Measurements from ENCODE around the gene ADAD2. TPM values are rescaled to one million over a fixed set of nuclear protein-coding genes. Genes with fewer than 3 reads are reported as not detected.

The ADAD2 gene
- total RNA-seq, 1 donor from 2014 or later: not detected

DNA sequence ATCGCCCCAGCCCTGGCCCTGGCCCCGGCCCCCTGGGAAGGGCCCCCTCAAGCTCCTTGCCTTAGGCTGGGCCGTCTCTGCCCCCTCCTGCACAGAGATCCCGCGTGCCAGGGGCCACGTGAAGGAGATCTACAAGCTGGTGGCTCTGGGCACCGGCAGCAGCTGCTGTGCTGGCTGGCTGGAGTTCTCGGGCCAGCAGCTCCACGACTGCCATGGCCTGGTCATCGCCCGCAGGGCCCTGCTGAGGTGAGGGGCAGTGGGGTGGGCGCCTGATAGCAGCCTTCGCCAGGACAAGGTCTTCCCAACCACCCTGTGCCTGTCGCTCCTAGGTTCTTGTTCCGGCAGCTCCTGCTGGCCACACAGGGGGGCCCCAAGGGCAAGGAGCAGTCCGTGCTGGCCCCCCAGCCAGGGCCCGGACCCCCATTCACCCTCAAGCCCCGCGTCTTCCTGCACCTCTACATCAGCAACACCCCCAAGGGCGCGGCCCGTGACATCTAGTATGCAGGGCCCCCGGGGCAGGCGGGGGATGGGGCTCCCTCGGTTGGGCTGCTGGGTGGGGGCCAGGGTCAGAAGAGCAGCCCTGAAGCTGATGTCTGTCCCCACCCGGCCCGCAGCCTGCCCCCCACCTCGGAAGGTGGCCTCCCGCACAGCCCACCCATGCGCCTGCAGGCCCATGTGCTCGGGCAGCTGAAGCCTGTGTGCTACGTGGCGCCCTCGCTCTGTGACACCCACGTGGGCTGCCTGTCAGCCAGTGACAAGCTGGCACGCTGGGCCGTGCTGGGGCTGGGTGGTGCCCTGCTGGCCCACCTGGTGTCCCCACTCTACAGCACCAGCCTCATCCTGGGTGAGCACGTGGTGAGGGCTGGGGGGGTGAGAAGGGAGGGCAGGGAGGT lies 4.5 kb downstream of the ADAD2 start:
- Mint-ChIP-seq H3K36me3 (ENCODE audit: unreplicated experiment) (no peaks in the 10 kb centered on the region), H3K9me3 (ENCODE audit: unreplicated experiment) (no peaks in the 10 kb centered on the region), H3K27me3 (ENCODE audit: unreplicated experiment) (peaks cover 35% of the 10 kb centered on the region), H3K4me3 (ENCODE audit: unreplicated experiment) (no peak overlapping the region), H3K27ac (ENCODE audit: unreplicated experiment) (no peak overlapping the region), H3K4me1 (ENCODE audit: unreplicated experiment) (peaks cover 9% of the 10 kb centered on the region)
- DNase-seq (ENCODE audit: extremely low spot score, unreplicated experiment): no peak
- TF ChIP-seq, protein P1, sequence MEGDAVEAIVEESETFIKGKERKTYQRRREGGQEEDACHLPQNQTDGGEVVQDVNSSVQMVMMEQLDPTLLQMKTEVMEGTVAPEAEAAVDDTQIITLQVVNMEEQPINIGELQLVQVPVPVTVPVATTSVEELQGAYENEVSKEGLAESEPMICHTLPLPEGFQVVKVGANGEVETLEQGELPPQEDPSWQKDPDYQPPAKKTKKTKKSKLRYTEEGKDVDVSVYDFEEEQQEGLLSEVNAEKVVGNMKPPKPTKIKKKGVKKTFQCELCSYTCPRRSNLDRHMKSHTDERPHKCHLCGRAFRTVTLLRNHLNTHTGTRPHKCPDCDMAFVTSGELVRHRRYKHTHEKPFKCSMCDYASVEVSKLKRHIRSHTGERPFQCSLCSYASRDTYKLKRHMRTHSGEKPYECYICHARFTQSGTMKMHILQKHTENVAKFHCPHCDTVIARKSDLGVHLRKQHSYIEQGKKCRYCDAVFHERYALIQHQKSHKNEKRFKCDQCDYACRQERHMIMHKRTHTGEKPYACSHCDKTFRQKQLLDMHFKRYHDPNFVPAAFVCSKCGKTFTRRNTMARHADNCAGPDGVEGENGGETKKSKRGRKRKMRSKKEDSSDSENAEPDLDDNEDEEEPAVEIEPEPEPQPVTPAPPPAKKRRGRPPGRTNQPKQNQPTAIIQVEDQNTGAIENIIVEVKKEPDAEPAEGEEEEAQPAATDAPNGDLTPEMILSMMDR (IDR thresholded peaks at IDR 0.05): no peak

DNA sequence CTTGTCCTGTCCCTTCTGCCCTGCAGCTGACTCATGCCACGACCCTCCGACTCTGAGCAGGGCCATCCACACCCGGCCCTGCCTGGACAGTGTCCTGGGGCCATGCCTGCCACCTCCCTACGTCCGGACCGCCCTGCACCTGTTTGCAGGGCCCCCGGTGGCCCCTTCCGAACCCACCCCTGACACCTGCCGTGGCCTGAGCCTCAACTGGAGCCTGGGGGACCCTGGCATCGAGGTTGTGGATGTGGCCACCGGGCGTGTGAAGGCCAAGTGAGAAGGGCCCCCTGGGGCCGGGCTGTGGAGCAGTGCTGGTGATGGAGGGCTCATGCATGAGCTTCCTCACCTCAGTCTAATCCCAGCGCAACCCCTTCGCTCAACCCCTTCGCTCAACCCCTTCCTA lies 5.1 kb downstream of the ADAD2 start:
- Mint-ChIP-seq H3K9me3 (ENCODE audit: unreplicated experiment) (no peaks in the 10 kb centered on the region), H3K4me3 (ENCODE audit: unreplicated experiment) (no peak overlapping the region), H3K27me3 (ENCODE audit: unreplicated experiment) (peaks cover 40% of the 10 kb centered on the region), H3K4me1 (ENCODE audit: unreplicated experiment) (peaks cover 9% of the 10 kb centered on the region), H3K36me3 (ENCODE audit: unreplicated experiment) (no peaks in the 10 kb centered on the region), H3K27ac (ENCODE audit: unreplicated experiment) (no peak overlapping the region)
- no peak for DNase-seq (ENCODE audit: extremely low spot score, unreplicated experiment)
- TF ChIP-seq, protein P1 (IDR thresholded peaks at IDR 0.05): no peak

DNA sequence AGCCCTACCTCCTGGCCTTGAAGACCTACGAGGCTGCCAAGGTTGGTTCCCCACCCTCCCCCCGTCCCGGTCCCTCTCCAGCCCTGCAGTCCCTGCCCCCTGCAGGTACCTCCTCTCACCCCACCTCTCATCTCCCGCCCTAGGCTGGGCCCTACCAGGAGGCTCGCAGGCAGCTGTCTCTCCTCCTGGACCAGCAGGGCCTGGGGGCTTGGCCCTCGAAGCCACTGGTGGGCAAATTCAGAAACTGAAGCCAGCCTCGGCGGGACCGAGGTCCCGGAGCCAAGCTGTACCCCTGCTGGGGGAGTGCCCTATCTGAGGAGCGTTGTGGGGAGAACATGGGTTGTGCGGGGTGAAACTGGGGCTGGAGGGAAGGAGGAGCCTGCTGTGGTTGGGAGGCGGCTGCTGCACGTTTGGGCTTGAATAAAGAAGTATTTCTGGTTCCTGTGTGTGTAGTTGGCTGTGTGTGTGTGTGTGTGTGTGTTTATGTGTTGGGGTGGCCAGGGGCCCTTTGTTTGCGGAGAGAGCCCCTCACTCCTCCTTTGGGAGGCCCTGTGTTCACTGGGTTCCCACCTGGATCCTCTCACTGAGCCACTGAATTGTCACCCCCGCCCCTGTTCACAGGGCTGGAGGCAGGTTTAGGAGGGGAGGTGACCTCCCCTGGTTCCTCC lies 5.9 kb downstream of the ADAD2 start:
- Mint-ChIP-seq H3K27me3 (ENCODE audit: unreplicated experiment) (peaks cover 43% of the 10 kb centered on the region), H3K27ac (ENCODE audit: unreplicated experiment) (no peak overlapping the region), H3K36me3 (ENCODE audit: unreplicated experiment) (no peaks in the 10 kb centered on the region), H3K4me1 (ENCODE audit: unreplicated experiment) (peaks cover 9% of the 10 kb centered on the region), H3K4me3 (ENCODE audit: unreplicated experiment) (no peak overlapping the region), H3K9me3 (ENCODE audit: unreplicated experiment) (no peaks in the 10 kb centered on the region)
- DNase-seq (ENCODE audit: extremely low spot score, unreplicated experiment): no peak
- TF ChIP-seq, protein P1 (IDR thresholded peaks at IDR 0.05): no peak

DNA sequence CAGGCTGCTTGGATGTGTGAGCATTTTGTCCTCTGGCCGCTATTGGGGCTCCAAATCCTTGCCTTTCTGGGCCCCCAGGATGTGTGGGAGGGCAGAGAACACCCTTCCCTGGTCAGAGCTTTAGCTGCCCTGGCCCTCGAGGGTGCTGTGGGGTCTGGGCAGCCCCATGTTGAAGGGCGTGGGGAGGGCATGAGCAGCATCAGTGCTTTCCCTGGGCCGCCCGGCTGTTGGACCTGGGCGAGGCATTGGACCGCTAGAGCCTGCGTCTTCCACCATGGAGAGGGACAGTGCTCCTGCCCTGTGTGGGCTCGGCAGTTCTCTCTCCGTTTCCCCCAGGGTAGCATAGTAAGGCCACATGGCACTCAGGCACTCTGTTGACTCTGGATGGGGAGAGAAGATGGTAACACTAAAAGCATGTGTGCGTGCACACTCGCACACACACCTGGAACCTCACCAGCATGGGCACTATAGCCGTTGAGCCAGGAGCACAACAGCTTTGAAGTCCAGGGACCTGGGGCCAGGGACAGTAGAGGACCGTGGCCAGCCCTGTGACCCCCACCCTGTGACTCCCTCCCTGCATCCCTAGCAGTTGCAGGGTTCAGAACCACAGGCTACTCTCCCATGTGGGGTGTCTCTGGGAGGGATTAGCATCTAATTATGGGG lies 6.6 kb downstream of the ADAD2 start:
- peaks cover 48% of the 10 kb centered on the region for H3K27me3 Mint-ChIP-seq (ENCODE audit: unreplicated experiment)
- no peaks in the 10 kb centered on the region for H3K36me3 Mint-ChIP-seq (ENCODE audit: unreplicated experiment)
- no peak for DNase-seq (ENCODE audit: extremely low spot score, unreplicated experiment)
- H3K9me3 Mint-ChIP-seq (ENCODE audit: unreplicated experiment): no peaks in the 10 kb centered on the region
- no peak overlapping the region for H3K4me3 Mint-ChIP-seq (ENCODE audit: unreplicated experiment)
- TF ChIP-seq, protein P1 (IDR thresholded peaks at IDR 0.05): no peak
- no peak overlapping the region for H3K27ac Mint-ChIP-seq (ENCODE audit: unreplicated experiment)
- H3K4me1 Mint-ChIP-seq (ENCODE audit: unreplicated experiment): peaks cover 9% of the 10 kb centered on the region

DNA sequence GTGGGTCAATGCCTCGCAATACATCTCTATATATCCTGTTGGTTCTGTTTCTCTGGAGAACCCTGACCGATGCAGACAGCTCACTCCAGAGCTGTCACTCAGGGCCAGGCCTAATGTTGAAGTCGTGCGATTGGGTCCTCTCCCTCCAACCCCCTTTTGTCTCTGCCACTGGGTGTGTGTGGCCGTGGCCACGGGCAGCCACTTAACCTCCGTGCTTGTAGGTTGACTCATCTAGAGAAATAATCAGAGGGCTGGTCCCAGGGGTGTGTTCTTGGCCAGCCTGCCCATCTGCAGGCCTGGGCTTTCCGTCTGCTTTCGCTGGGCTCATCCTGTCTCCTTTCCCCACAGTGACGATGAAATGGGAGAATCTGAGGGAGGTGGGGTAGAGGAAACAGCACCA lies 7.4 kb downstream of the ADAD2 start:
- TF ChIP-seq, protein P1 (IDR thresholded peaks at IDR 0.05): no peak
- Mint-ChIP-seq H3K36me3 (ENCODE audit: unreplicated experiment) (no peaks in the 10 kb centered on the region), H3K4me3 (ENCODE audit: unreplicated experiment) (no peak overlapping the region), H3K9me3 (ENCODE audit: unreplicated experiment) (no peaks in the 10 kb centered on the region), H3K27me3 (ENCODE audit: unreplicated experiment) (peaks cover 44% of the 10 kb centered on the region), H3K27ac (ENCODE audit: unreplicated experiment) (no peak overlapping the region), H3K4me1 (ENCODE audit: unreplicated experiment) (peaks cover 9% of the 10 kb centered on the region)
- peak; percentile 89 for DNase-seq (ENCODE audit: extremely low spot score, unreplicated experiment)

Measured in osteocyte (in vitro differentiated cells).